GM18870 (cell line): Measurements from ENCODE around the gene TTC16.
"Not testable (repeated sequence)": the region's sequence is repeated elsewhere in the genome, so short reads cannot be mapped to it uniquely, and the experiment has no call there.

Experiments
- ATAC-seq: cut with Tn5 transposase; IDR thresholded peaks from one replicate; pipeline ENCODE4 v1.9.1; 2021; ENCODE audit warnings: moderate library complexity; ENCODE audit not compliant: unreplicated experiment

TTC16 gene

GRCh38 chr9:127738666-127739065 lies 22.8 kb downstream of the TTC16 start:
- ATAC-seq = no peak

- no peak for ATAC-seq
Observed at GRCh38 chr9:127739614-127740330, 23.9 kb downstream of the TTC16 start.

- ATAC-seq = no peak
Observed at GRCh38 chr9:127741831-127742434, 26.1 kb downstream of the TTC16 start.

GRCh38 chr9:127742435-127743088 lies 26.7 kb downstream of the TTC16 start:
- no peak for ATAC-seq

- no peak for ATAC-seq
Observed at GRCh38 chr9:127744398-127745110, 28.7 kb downstream of the TTC16 start.

GRCh38 chr9:127746959-127747569 lies 31.2 kb downstream of the TTC16 start:
- no peak for ATAC-seq

- no peak for ATAC-seq
Observed at GRCh38 chr9:127749090-127749787, 33.4 kb downstream of the TTC16 start.

- ATAC-seq = no peak
Observed at GRCh38 chr9:127751269-127752054, 35.6 kb downstream of the TTC16 start.

- ATAC-seq = no peak
Observed at GRCh38 chr9:127753148-127753547, 37.3 kb downstream of the TTC16 start.

- no peak for ATAC-seq
Observed at GRCh38 chr9:127753622-127754021, 37.7 kb downstream of the TTC16 start.

GRCh38 chr9:127754099-127755060 lies 38.5 kb downstream of the TTC16 start:
- no peak for ATAC-seq

GRCh38 chr9:127755061-127756060 lies 39.5 kb downstream of the TTC16 start:
- no peak for ATAC-seq

GRCh38 chr9:127756233-127756632 lies 40.4 kb downstream of the TTC16 start:
- ATAC-seq = no peak

GRCh38 chr9:127756776-127757175 lies 40.9 kb downstream of the TTC16 start:
- ATAC-seq = not testable (repeated sequence)

GRCh38 chr9:127758843-127759242 lies 43.0 kb downstream of the TTC16 start:
- ATAC-seq = no peak

GRCh38 chr9:127761061-127761460 lies 45.2 kb downstream of the TTC16 start:
- ATAC-seq = no peak

GRCh38 chr9:127761491-127761956 lies 45.6 kb downstream of the TTC16 start:
- ATAC-seq = no peak
